SK-N-SH (cell line): ENCODE data around the gene RS1. TPM values are rescaled to one million over a fixed set of nuclear protein-coding genes. Genes with fewer than 3 reads are reported as not detected.

Experiments
- CTCF ChIA-PET: fragments of 300-600, 350-600 bp; formaldehyde crosslinking; extraction: SDS; loops from one replicate; lab custom pipeline; 2021; lab: Yijun Ruan, JAX
- POLR2A ChIA-PET: fragments of 350-600 bp; sonication (Branson Sonifier 250); formaldehyde crosslinking; extraction: SDS; loops from one replicate; lab custom pipeline; 2020; ENCODE audit warnings: antibody characterized with exemption, inconsistent platforms; lab: Yijun Ruan, JAX
- DNase-seq: peaks from one replicate; pipeline ENCODE4 v3.0.0; 2012
- H2AFZ ChIP-seq: fragments of 200-600 bp; sonication (generic); 2 replicates; pipeline ENCODE4 v1.8.1; 2016; ENCODE audit warnings: antibody characterized with exemption, mild to moderate bottlenecking, low read depth
- H3F3A ChIP-seq: fragments of 200-600 bp; sonication (generic); replicated peaks from 2 replicates; pipeline ENCODE3; 2016; ENCODE audit warnings: antibody characterized with exemption, mild to moderate bottlenecking; ENCODE audit not compliant: insufficient read depth
- H3K27ac ChIP-seq, 2 experiments: fragments of 200-500 bp in 1 of 2; fragments of 200-600 bp in 1 of 2; sonication (Bioruptor generic) in 1 of 2; sonication (generic), shearing (Covaris generic) in 1 of 2; 2 replicates each; pipeline versions ENCODE4 v1.5.1 to v1.6.1; 2014 to 2016; ENCODE audit warnings: low read depth in 2 of 2, inconsistent platforms in 1 of 2, low read length in 1 of 2, mild to moderate bottlenecking in 1 of 2, mixed read lengths in 1 of 2
- H3K27me3 ChIP-seq: fragments of 200-600 bp; sonication (generic), shearing (Covaris generic); 2 replicates; pipeline ENCODE4 v1.6.1; 2016; ENCODE audit warnings: mixed run types; ENCODE audit not compliant: insufficient read depth
- H3K36me3 ChIP-seq, 2 experiments: fragments of 200-500 bp in 1 of 2; fragments of 200-600 bp in 1 of 2; sonication (Bioruptor generic) in 1 of 2; sonication (generic) in 1 of 2; replicated peaks in 1 of 2; 2 replicates each; pipeline versions ENCODE3 to v1.5.1; 2014 to 2016; ENCODE audit warnings: low read length in 1 of 2, mild to moderate bottlenecking in 1 of 2; ENCODE audit not compliant: insufficient read depth in 2 of 2, control insufficient read depth in 1 of 2
- H3K4me1 ChIP-seq, 2 experiments: fragments of 200-500 bp in 1 of 2; fragments of 200-600 bp in 1 of 2; sonication (Bioruptor generic) in 1 of 2; sonication (generic), shearing (Covaris generic) in 1 of 2; 2 replicates each; pipeline versions ENCODE4 v1.5.1 to v1.6.1; 2014 to 2016; ENCODE audit warnings: low read depth in 1 of 2, low read length in 1 of 2, mixed run types in 1 of 2; ENCODE audit not compliant: insufficient read depth in 2 of 2, control insufficient read depth in 1 of 2
- H3K4me2 ChIP-seq: fragments of 200-600 bp; sonication (generic), shearing (Covaris generic); 2 replicates; pipeline ENCODE4 v1.6.1; 2017; ENCODE audit warnings: mixed run types
- H3K4me3 ChIP-seq, 2 experiments: fragments of 200-500 bp in 1 of 2; fragments of 200-600 bp in 1 of 2; sonication (Bioruptor generic) in 1 of 2; sonication (generic), shearing (Covaris generic) in 1 of 2; 2 replicates each; pipeline versions ENCODE4 v1.5.1 to v1.8.1; 2014 to 2016; ENCODE audit warnings: low read depth in 2 of 2, inconsistent platforms in 1 of 2, low read length in 1 of 2, mild to moderate bottlenecking in 1 of 2, mixed read lengths in 1 of 2, moderate library complexity in 1 of 2
- H3K79me2 ChIP-seq: fragments of 200-600 bp; sonication (generic); 2 replicates; pipeline ENCODE4 v1.8.1; 2017; ENCODE audit warnings: mild to moderate bottlenecking; ENCODE audit not compliant: insufficient read depth
- H3K9ac ChIP-seq: fragments of 200-600 bp; sonication (generic); 2 replicates; pipeline ENCODE4 v1.6.1; 2017; ENCODE audit warnings: mixed run types
- H3K9me2 ChIP-seq: fragments of 200-600 bp; sonication (generic); 2 replicates; pipeline ENCODE4 v1.6.1; 2017; ENCODE audit warnings: mixed run types
- H3K9me3 ChIP-seq: fragments of 200-600 bp; sonication (generic); 2 replicates; pipeline ENCODE4 v1.6.1; 2017; ENCODE audit warnings: mixed run types, mild to moderate bottlenecking, moderate library complexity
- H4K20me1 ChIP-seq: fragments of 200-600 bp; sonication (generic); 2 replicates; pipeline ENCODE4 v1.6.1; 2017; ENCODE audit warnings: mild to moderate bottlenecking, mixed run types; ENCODE audit not compliant: insufficient read depth
- ELF1 ChIP-seq: IDR thresholded peaks from 2 replicates; pipeline ENCODE4 v1.4.0; 2012
- EP300 ChIP-seq, 2 experiments: IDR thresholded peaks; 2 replicates each; pipeline versions ENCODE4 v1.4.0 to v1.6.1; 2012; ENCODE audit warnings: borderline replicate concordance in 1 of 2, low read depth in 1 of 2, low read length in 1 of 2
- EZH2phosphoT487 ChIP-seq: fragments of 200-600 bp; sonication (generic); IDR thresholded peaks from 2 replicates; pipeline ENCODE4 v1.6.1; 2017; ENCODE audit warnings: low read depth, mixed run types, mild to moderate bottlenecking, antibody characterized with exemption, moderate library complexity, borderline replicate concordance
- GABPA ChIP-seq: IDR thresholded peaks from 2 replicates; pipeline ENCODE4 v1.4.0; 2012; ENCODE audit warnings: low read depth, mild to moderate bottlenecking
- GATA2 ChIP-seq: sonication (generic); formaldehyde crosslinking; IDR thresholded peaks from 2 replicates; pipeline ENCODE4 v1.5.0; 2020; ENCODE audit warnings: mild to moderate bottlenecking, missing genetic modification reagents
- MXI1 ChIP-seq: IDR thresholded peaks from 2 replicates; pipeline ENCODE4 v1.6.1; 2012; ENCODE audit warnings: mild to moderate bottlenecking, low read depth, low read length, improper control_type of control experiment
- NRF1 ChIP-seq: IDR thresholded peaks from 2 replicates; pipeline ENCODE4 v1.6.1; 2012; ENCODE audit warnings: low read depth, mild to moderate bottlenecking, low read length
- POLR2AphosphoS5 ChIP-seq: IDR thresholded peaks from 2 replicates; pipeline ENCODE4 v1.6.1; 2012; ENCODE audit warnings: low read depth, low read length
- RAD21 ChIP-seq: IDR thresholded peaks from 2 replicates; pipeline ENCODE4 v1.6.1; 2012; ENCODE audit warnings: mild to moderate bottlenecking, low read length
- RCOR1 ChIP-seq: fragments of 150-350 bp; IDR thresholded peaks from 2 replicates; pipeline ENCODE4 v1.6.1; 2017; ENCODE audit warnings: antibody characterized with exemption, low read length
- SMC3 ChIP-seq: IDR thresholded peaks from 2 replicates; pipeline ENCODE4 v1.6.1; 2012; ENCODE audit warnings: low read depth, low read length, improper control_type of control experiment
- TAF1 ChIP-seq: IDR thresholded peaks from 2 replicates; pipeline ENCODE4 v1.6.1; 2012; ENCODE audit warnings: low read depth, mild to moderate bottlenecking, low read length, moderate library complexity, borderline replicate concordance
- TEAD4 ChIP-seq: IDR thresholded peaks from 2 replicates; pipeline ENCODE4 v1.4.0; 2012; ENCODE audit warnings: mild to moderate bottlenecking, borderline replicate concordance; ENCODE audit not compliant: insufficient read depth
- WGBS: methylation state at CpG from one replicate; pipeline ENCODE4 v1.1.6; 2017; ENCODE audit warnings: low lambda C conversion rate; 5-methylcytosine and 5-hydroxymethylcytosine counted together
- polyA plus RNA-seq, 3 experiments: library from polyadenylated mRNA; depleted of rRNA; stranded (reverse); fragments of >200 nt; gene quantifications; 2 replicates each; pipeline ENCODE4 v1.2.3, GENCODE V29; 2012
- TF ChIP-seq, protein P1 (sequence below): IDR thresholded peaks from 2 replicates; pipeline ENCODE4; 2012
- TF ChIP-seq, protein P2 (sequence below): fragments of 200-600 bp; sonication (generic); IDR thresholded peaks from 2 replicates; pipeline ENCODE4 v1.6.1; 2017; ENCODE audit warnings: antibody characterized with exemption, mild to moderate bottlenecking, moderate library complexity
- TF ChIP-seq, protein P3 (sequence below): IDR thresholded peaks from 2 replicates; pipeline ENCODE4 v1.4.0; 2012; ENCODE audit warnings: low read depth, borderline replicate concordance

The RS1 gene
- polyA plus RNA-seq, 1 of the 3 experiments (the other 2 are of a cell fraction): not detected

DNA sequence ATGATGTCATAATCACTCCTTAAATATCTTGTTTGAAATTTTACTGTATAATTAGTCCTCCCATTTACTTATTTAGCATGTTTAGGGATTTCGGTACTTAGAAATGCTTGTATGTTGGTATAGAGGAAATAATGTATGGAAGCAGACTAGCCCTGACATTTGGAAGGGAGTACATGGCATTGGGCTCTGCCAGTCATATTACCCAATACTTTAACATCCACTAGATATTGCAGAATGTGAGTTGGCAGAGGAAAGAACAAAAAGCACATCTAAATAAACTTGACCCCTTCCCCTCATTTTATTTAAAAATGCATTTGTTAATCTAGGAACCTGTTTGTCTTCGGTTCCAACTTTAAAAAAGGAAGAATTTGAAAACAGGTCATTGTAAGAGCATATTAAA, 77.8 kb downstream of the RS1 start:
- Histone ChIP-seq H3K9ac (no peak overlapping the region), H3K9me3 (no peaks in the 10 kb centered on the region), H3K4me3 (no peak overlapping the region), H3F3A (no peaks in the 10 kb centered on the region), H3K27ac (no peak overlapping the region; a peak in 1 of 4 replicates), H3K36me3 (peaks cover 0 to 26% of the 10 kb centered on the region in 2 experiments), H3K27me3 (no peaks in the 10 kb centered on the region), H3K4me2 (no peak overlapping the region), H3K79me2 (no peaks in the 10 kb centered on the region), H3K4me1 (no peaks in the 10 kb centered on the region), H2AFZ (no peak overlapping the region), H4K20me1 (no peaks in the 10 kb centered on the region), H3K9me2 (no peaks in the 10 kb centered on the region)
- DNase-seq: no peak
- TF ChIP-seq EZH2phosphoT487 (no peak), GATA2 (CRISPR knock-in tag) (no peak), EP300 (IDR thresholded peaks at IDR 0.05; ENCODE audit: borderline replicate concordance in 1 of 2, low read depth in 1 of 2, low read length in 1 of 2) (no peak), MXI1 (no peak), NRF1 (no peak), TAF1 (no peak), TEAD4 (no peak), GABPA (no peak), ELF1 (no peak), RCOR1 (no peak), RAD21 (no peak)
- TF ChIP-seq, protein P1, sequence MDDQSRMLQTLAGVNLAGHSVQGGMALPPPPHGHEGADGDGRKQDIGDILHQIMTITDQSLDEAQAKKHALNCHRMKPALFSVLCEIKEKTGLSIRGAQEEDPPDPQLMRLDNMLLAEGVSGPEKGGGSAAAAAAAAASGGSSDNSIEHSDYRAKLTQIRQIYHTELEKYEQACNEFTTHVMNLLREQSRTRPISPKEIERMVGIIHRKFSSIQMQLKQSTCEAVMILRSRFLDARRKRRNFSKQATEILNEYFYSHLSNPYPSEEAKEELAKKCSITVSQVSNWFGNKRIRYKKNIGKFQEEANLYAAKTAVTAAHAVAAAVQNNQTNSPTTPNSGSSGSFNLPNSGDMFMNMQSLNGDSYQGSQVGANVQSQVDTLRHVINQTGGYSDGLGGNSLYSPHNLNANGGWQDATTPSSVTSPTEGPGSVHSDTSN: no peak
- TF ChIP-seq, protein P2, sequence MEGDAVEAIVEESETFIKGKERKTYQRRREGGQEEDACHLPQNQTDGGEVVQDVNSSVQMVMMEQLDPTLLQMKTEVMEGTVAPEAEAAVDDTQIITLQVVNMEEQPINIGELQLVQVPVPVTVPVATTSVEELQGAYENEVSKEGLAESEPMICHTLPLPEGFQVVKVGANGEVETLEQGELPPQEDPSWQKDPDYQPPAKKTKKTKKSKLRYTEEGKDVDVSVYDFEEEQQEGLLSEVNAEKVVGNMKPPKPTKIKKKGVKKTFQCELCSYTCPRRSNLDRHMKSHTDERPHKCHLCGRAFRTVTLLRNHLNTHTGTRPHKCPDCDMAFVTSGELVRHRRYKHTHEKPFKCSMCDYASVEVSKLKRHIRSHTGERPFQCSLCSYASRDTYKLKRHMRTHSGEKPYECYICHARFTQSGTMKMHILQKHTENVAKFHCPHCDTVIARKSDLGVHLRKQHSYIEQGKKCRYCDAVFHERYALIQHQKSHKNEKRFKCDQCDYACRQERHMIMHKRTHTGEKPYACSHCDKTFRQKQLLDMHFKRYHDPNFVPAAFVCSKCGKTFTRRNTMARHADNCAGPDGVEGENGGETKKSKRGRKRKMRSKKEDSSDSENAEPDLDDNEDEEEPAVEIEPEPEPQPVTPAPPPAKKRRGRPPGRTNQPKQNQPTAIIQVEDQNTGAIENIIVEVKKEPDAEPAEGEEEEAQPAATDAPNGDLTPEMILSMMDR: no peak
- TF ChIP-seq, protein P3, sequence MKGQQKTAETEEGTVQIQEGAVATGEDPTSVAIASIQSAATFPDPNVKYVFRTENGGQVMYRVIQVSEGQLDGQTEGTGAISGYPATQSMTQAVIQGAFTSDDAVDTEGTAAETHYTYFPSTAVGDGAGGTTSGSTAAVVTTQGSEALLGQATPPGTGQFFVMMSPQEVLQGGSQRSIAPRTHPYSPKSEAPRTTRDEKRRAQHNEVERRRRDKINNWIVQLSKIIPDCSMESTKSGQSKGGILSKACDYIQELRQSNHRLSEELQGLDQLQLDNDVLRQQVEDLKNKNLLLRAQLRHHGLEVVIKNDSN: no peak
- ChIA-PET CTCF (no interaction called here), POLR2A (no interaction called here)
- WGBS: 53% methylated on average over 2 of the region's 2 CpGs

DNA sequence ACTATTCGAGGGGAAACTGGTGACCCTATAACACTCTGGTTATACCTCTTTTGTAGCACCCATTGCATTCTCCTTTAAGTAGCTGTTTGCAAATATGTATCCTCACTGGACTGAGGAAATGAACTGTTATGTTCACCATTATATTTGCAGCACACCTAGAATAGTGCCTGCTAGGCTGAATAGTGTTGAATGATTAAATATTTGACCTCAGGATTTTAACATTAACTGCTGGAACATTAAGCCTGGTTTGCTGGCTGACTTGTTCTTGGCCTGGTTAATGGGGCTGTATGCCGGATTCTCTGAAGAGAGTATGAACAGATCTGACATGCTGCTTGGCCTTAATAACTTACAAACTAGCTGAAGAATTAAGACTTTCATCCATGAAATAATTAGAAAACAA, 80.1 kb downstream of the RS1 start:
- Histone ChIP-seq H3K27ac (no peak overlapping the region), H3K79me2 (no peaks in the 10 kb centered on the region), H3K9me3 (no peaks in the 10 kb centered on the region), H3K9me2 (no peaks in the 10 kb centered on the region), H3K36me3 (peaks cover 0 to 22% of the 10 kb centered on the region in 2 experiments), H3K4me1 (no peaks in the 10 kb centered on the region), H3K4me3 (no peak overlapping the region), H3F3A (no peaks in the 10 kb centered on the region), H2AFZ (no peak overlapping the region), H4K20me1 (no peaks in the 10 kb centered on the region), H3K4me2 (no peak overlapping the region), H3K27me3 (no peaks in the 10 kb centered on the region), H3K9ac (no peak overlapping the region)
- DNase-seq: no peak
- ChIA-PET POLR2A (no interaction called here), CTCF (interaction anchor here (1.1 kb wide), 1 partner anchor 19 kb away, joined by 3 read pairs; no protein-coding TSS in a partner anchor)
- 59% methylated on average over 2 of the region's 2 CpGs for WGBS
- no peak for TF ChIP-seq POLR2AphosphoS5
- TF ChIP-seq SMC3: no peak

Other genes starting within 250 kb of the RS1 start
- gene CDKL5, start 246.5 kb downstream of the RS1 start, polyA plus RNA-seq (2012; rRNA removed): 1.3 and 1.9 TPM in 2 replicates
- gene PPEF1, start 35.5 kb upstream of the RS1 start, polyA plus RNA-seq (2012; rRNA removed): 0.16 and 0.58 TPM in 2 replicates